Eye (tissue), 1 donor: ENCODE measurements around the gene CRYBA1.
"Not testable (repeated sequence)": the region's sequence is repeated elsewhere in the genome, so short reads cannot be mapped to it uniquely, and the experiment has no call there.

Experiments
- DNase-seq: peaks from one replicate; pipeline ENCODE4 v3.0.0-alpha.2; 2015

The CRYBA1 gene, protein sequence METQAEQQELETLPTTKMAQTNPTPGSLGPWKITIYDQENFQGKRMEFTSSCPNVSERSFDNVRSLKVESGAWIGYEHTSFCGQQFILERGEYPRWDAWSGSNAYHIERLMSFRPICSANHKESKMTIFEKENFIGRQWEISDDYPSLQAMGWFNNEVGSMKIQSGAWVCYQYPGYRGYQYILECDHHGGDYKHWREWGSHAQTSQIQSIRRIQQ

DNA sequence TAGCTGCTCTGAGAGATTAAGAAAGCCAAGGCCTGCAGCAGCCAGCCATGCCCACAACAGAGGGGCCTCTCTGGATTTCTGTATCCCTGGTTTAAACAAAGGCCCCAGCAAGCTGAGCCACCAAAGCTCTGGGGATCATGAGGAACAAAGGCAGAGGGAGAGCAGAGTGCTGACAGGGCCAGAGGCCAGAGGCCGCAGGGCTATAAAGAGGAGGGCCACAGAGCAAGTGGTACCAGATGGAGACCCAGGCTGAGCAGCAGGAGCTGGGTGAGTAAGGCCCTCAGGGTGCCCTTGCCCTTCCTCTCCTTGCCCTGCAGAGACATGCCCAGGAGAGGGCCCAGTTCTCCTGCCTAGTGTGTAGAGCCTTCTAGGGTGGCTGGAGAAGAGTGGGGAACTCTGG lies at the start of gene CRYBA1:
CRYBA1 (plus strand) TSS at position 232 of the 400 bp plus-strand sequence; CDS start at position 237, 5 bp downstream.
- DNase-seq, result peak; percentile 33

GRCh38 chr17:29197516-29198272 lies 49.0 kb upstream of the CRYBA1 start:
- DNase-seq, result no peak

- not testable (repeated sequence) for DNase-seq
Observed at GRCh38 chr17:29204068-29204804, 42.4 kb upstream of the CRYBA1 start.

DNA sequence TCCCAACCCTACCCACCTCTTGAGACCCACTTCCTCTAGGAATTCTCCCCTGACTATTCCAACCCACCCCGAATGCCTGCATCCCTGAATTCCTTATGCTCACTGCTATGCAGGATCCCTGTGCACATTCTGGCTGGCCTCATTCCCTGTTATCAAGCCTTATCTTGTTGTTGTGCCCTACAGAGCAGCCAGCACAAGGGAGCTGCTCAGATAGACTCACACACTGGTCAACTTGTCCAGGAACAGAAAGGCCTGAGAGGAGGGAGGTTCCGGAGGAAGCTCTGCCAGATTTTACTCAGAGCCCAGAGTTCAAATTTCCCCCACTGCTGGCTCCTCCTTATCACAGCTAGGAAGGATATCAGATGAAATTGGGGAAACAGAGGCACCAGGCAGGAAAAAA lies 41.6 kb upstream of the CRYBA1 start:
- no peak for DNase-seq

GRCh38 chr17:29207975-29208374 lies 38.7 kb upstream of the CRYBA1 start:
- no peak for DNase-seq

DNA sequence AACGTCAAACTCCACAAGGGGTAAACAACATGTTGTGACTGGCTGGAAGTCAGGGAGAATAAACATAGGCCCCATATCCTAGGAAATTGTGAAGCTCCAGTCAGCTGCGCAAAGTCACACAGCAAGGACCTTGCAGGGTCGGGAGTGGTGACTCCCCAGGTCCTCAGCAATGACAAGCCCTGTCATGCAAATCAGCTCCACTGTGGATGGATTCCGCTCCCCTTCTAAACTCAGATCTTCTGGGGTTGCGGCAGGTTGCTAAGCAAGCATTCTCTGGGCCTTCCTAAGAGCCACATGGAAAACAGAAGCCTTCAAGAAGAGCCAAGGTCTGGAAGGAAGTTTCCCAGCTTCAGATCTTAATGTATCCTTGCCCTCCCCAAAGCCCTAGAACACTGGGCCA lies 37.6 kb upstream of the CRYBA1 start:
- DNase-seq, result no peak

DNA sequence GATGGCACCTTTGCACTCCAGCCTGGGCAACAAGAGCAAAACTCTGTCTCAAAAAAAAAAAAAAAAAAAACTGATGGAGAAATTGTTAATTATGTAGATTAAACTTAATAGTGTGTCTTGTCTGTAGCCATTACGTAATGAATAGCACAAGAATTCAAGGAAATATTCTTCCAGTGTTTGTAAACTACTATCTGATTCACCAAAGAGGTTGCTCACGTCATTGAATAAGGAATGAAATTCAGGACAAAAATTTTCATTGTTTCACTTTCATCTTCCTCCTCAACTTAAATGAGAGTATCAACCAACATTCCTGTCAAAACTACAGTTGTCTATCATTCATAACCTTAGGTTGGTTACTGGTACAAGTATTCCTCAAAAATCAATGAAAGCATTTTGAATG lies 35.8 kb upstream of the CRYBA1 start:
- no peak for DNase-seq

- no peak for DNase-seq
Observed at GRCh38 chr17:29212094-29212631, 34.5 kb upstream of the CRYBA1 start.

DNA sequence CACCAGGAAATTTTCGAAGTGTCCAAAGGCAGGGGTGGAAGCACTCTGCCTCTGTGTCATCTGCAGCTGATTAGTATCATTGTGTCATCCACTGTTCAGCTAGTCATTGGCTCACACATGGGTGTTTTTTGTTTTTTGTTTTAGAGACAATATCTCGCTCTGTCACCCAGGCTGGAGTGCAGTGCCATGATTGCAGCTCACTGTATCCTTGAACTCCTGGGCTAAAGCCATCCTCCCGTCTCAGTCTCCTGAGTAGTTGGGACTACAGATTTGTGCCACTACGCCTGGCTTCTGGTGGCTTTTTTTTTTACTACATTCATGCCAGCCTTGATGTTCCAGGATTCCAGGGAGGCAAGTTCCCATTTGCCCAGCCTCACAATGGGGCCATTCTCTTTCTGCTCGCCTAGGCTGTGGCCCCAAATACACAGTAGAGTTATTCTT lies 34.0 kb upstream of the CRYBA1 start:
- DNase-seq, result no peak

- no peak for DNase-seq
Observed at GRCh38 chr17:29214215-29215146, 32.2 kb upstream of the CRYBA1 start.

GRCh38 chr17:29215174-29215573 lies 31.5 kb upstream of the CRYBA1 start:
- no peak for DNase-seq

DNA sequence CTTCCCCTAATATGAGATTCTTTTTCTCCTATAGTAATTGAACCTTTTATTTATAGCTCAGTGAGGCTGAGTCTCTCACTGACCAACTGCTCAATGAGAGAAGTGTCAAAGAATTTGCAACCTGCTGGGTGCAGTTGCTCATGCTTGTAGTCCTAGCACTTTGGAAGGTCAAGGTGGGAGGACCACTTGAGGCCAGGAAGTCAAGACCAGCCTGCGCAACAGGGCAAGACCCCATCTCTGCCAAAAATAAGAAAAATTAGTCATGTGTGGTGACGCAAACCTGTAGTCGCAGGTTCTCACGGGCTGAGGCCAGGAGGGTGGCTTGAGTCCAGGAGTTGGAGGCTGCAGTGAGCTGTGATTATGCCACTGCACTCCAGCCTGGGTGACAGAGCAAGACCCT lies 30.9 kb upstream of the CRYBA1 start:
- no peak for DNase-seq

DNA sequence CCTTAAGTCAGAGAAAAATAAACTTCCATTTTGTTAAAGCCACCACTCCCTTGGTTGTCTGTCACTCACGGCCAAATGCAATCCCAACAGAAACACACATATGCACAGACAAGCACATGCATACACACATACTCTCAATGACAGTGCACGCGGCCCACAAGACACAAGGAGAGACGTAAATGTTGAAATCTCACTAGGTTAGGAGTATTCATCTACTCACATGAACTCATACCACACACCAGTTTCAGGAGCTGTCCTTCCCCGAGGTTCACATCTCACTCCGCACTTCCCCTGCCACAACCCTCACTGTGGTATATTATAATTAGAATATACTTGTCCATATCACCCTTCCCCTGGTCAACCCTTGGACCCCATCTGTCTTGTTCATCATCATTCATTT lies 30.5 kb upstream of the CRYBA1 start:
- no peak for DNase-seq

DNA sequence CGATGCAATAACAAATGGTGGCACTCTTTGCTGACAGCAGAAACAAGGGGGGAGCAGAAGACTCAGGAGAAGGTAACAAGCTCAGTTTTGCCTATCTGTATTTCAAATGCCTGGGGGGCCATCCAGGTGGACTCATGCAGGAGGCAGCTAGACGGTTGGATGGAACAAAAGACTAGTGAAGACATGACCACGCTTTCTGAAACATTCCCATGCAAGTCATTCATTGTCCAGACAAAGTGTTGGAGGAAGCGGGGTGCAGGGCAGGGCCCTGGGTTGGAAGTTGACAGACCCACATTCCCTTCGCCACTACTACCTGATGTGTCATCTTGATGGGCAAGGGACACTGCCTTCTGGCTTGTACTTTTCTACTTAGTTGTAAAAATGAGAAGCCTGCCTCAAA lies 29.8 kb upstream of the CRYBA1 start:
- no peak for DNase-seq

- peak; percentile 94 for DNase-seq
Observed at GRCh38 chr17:29219378-29220047, 27.1 kb upstream of the CRYBA1 start.

DNA sequence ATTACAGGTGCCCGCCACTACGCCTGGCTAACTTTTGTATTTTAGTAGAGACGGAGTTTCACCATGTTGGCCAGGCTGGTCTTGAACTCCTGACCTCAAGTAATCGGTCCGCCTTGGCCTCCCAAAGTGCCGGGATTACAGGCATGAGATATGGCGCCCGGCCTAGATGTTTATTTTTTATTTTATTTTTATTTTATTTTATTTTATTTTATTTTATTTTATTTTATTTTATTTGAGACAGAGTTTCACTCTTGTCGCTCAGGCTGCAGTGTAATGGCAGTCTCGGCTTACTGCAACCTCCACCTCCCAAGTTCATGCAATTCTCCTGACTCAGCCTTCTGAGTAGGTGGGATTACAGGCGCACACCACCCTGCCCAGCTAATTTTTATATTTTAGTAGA lies 25.3 kb upstream of the CRYBA1 start:
- DNase-seq, result not testable (repeated sequence)

DNA sequence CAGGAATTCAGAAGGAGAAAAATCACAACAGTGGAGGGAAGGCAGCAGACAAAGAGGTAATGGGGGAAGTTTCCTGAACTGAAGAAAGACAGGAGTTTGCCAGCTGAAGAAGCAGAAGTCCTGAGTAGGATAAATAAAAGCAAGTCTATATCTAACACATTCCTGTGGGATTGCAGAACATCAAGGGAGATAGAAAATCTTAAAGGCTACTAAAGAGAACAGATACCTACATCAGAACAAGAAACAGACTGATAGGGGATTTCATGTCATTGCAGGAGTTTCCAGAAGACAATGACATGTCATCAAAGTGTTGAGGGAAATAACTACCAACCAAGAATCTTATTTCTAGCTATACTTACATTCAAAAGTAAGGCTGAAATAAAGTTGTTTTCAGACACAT lies 21.3 kb upstream of the CRYBA1 start:
- DNase-seq, result no peak

- DNase-seq, result no peak
Observed at GRCh38 chr17:29233301-29233700, 13.4 kb upstream of the CRYBA1 start.

- DNase-seq, result not testable (repeated sequence)
Observed at GRCh38 chr17:29234972-29235371, 11.7 kb upstream of the CRYBA1 start.

DNA sequence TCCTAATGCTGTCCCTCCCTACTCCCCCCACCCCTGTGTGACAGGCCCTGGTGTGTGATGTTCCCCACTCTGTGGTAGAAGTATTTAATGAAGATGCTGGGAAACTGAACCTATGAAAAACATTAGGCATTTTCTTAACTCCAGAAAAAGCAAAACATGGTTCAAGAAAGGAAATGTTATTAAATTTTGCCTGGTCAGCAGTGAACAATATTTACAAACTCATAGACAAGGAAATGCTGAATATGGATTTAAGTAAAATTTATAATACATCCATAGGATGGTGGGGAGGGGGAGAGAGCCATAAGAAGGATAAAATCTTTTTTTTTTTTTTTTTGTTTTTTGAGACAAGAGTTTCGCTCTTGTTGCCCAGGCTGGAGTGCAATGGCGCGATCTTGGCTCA lies 10.8 kb upstream of the CRYBA1 start:
- no peak for DNase-seq

GRCh38 chr17:29237476-29238132 lies 9.1 kb upstream of the CRYBA1 start:
- DNase-seq, result no peak
